Esophagus squamous epithelium (tissue), 4 donors: ENCODE measurements around the gene C11orf97.

ENCODE experiments used
- POLR2A ChIP-seq, 4 donors: fragments of 450-650 bp; IDR thresholded peaks; one replicate each; pipeline ENCODE4 v1.6.1; 2017; ENCODE audit warnings: antibody characterized with exemption in 4 of 4, mild to moderate bottlenecking in 4 of 4, moderate library complexity in 3 of 4
- TF ChIP-seq, protein P1 (sequence below), 6 experiments: fragments of 450-650 bp in 4 of 6; fragments of 200-600 bp in 2 of 6; sonication (generic) in 2 of 6; IDR thresholded peaks; one replicate each; pipeline ENCODE4 v1.5.1; 2016 to 2019; ENCODE audit warnings: antibody characterized with exemption in 6 of 6, mild to moderate bottlenecking in 4 of 6, moderate library complexity in 4 of 6

GRCh38 chr11:94477624-94478023 lies 34.6 kb upstream of the C11orf97 start:
- TF ChIP-seq, protein P1, sequence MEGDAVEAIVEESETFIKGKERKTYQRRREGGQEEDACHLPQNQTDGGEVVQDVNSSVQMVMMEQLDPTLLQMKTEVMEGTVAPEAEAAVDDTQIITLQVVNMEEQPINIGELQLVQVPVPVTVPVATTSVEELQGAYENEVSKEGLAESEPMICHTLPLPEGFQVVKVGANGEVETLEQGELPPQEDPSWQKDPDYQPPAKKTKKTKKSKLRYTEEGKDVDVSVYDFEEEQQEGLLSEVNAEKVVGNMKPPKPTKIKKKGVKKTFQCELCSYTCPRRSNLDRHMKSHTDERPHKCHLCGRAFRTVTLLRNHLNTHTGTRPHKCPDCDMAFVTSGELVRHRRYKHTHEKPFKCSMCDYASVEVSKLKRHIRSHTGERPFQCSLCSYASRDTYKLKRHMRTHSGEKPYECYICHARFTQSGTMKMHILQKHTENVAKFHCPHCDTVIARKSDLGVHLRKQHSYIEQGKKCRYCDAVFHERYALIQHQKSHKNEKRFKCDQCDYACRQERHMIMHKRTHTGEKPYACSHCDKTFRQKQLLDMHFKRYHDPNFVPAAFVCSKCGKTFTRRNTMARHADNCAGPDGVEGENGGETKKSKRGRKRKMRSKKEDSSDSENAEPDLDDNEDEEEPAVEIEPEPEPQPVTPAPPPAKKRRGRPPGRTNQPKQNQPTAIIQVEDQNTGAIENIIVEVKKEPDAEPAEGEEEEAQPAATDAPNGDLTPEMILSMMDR (IDR thresholded peaks at IDR 0.05), result no peak
- no peak for TF ChIP-seq POLR2A (IDR thresholded peaks at IDR 0.05)
